HG03571 (cell line): ENCODE measurements around the gene TNRC18.
"Not testable (repeated sequence)": the region's sequence is repeated elsewhere in the genome, so short reads cannot be mapped to it uniquely, and the experiment has no call there.

Source experiments
- ATAC-seq: cut with Tn5 transposase; IDR thresholded peaks from one replicate; pipeline ENCODE4 v1.9.1; 2021; ENCODE audit not compliant: unreplicated experiment

Gene TNRC18

GRCh38 chr7:5278766-5279165 lies 144.9 kb downstream of the TNRC18 start:
- no peak for ATAC-seq

- no peak for ATAC-seq
These were observed 147.0 kb downstream of the TNRC18 start for GRCh38 chr7:5276611-5277010.

GRCh38 chr7:5276123-5276522 lies 147.5 kb downstream of the TNRC18 start:
- ATAC-seq = not testable (repeated sequence)

- not testable (repeated sequence) for ATAC-seq
These were observed 148.1 kb downstream of the TNRC18 start for GRCh38 chr7:5275510-5275909.

- ATAC-seq = not testable (repeated sequence)
These were observed 148.6 kb downstream of the TNRC18 start for GRCh38 chr7:5274985-5275431.

- no peak for ATAC-seq
These were observed 149.2 kb downstream of the TNRC18 start for GRCh38 chr7:5274441-5274840.

GRCh38 chr7:5273831-5274405 lies 149.7 kb downstream of the TNRC18 start:
- not testable (repeated sequence) for ATAC-seq

GRCh38 chr7:5270788-5271187 lies 152.8 kb downstream of the TNRC18 start:
- no peak for ATAC-seq

- ATAC-seq = not testable (repeated sequence)
These were observed 153.5 kb downstream of the TNRC18 start for GRCh38 chr7:5269992-5270657.

- ATAC-seq = not testable (repeated sequence)
These were observed 155.8 kb downstream of the TNRC18 start for GRCh38 chr7:5267829-5268228.

- ATAC-seq = no peak
These were observed 157.2 kb downstream of the TNRC18 start for GRCh38 chr7:5266191-5267028.

- ATAC-seq = no peak
These were observed 158.1 kb downstream of the TNRC18 start for GRCh38 chr7:5265320-5266190.

- not testable (repeated sequence) for ATAC-seq
These were observed 160.6 kb downstream of the TNRC18 start for GRCh38 chr7:5263066-5263465.

- ATAC-seq = not testable (repeated sequence)
These were observed 163.0 kb downstream of the TNRC18 start for GRCh38 chr7:5260530-5261068.
